Ramos (cell line): ENCODE measurements around the gene SPOCK2.
"Not testable (repeated sequence)": the region's sequence is repeated elsewhere in the genome, so short reads cannot be mapped to it uniquely, and the experiment has no call there.

Source experiments
- in situ Hi-C: fragments of 300-500 bp; cut with MboI; formaldehyde crosslinking; loops from one replicate; pipeline ENCODE4 v1.14.3; 2022; ENCODE audit warnings: low sequenced_read_pairs; ENCODE audit not compliant: unreplicated experiment

SPOCK2 gene

DNA sequence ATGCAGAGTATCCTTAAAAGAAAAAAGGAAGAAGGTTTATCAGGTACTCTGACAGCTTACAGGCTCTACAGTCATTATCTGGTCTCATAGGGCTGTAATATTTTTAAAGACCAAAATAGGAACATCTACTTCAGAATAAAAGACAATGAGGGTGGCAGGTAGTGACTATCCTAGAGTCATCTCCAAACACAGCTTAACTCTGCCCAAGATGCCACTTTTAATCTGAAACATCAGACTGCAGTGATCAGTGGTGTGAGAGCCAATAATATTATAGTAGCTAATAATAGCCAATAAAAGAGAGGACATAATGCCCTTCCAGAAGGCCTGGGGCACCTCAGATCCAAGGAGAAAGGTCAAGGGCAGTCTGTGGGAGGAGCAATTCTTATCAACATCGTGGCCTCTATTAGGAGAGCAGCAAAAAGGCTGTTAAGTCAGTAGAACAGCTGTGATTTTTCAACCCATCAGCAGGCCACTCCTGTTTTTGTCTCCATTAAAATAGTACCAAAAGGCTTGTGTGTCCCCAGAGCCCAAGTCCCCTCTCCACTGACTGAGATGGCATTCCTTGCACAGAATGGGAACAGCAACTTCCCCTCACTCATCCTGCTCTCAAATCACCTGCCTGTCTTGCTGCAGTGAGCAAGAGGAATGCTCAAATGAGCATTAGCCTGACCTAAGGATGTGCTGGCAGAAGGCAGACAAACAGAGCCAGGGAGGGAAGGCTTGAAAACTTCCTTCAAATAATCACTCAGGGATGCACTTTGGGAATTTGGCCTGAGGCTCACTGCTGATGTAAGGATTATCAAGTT is 20.7 kb upstream of the SPOCK2 start:
- in situ Hi-C loops = no loop called here

GRCh38 chr10:72108004-72108370 is 19.6 kb upstream of the SPOCK2 start:
- in situ Hi-C loops = not testable (repeated sequence)

- in situ Hi-C loops = no loop called here
Measured at GRCh38 chr10:72107325-72108003, 19.1 kb upstream of the SPOCK2 start.

DNA sequence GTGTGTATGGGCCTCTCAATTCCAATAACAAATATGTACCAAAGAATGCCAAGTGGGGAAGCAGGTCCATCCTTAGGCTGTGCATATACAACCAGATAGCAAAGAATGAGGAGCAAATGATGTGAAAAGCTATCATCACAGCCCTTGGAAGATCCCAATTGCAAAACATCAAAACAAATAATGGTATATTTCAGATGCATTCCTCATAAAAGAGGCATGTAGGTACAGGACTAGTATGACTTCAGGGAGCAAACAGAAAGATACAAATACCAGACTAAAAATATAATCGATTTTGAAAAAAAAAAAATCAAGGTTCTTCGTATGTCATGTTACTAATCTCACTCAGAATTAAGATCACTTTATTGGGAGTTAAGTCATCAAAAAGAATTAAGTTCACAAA is 18.5 kb upstream of the SPOCK2 start:
- in situ Hi-C loops = no loop called here

DNA sequence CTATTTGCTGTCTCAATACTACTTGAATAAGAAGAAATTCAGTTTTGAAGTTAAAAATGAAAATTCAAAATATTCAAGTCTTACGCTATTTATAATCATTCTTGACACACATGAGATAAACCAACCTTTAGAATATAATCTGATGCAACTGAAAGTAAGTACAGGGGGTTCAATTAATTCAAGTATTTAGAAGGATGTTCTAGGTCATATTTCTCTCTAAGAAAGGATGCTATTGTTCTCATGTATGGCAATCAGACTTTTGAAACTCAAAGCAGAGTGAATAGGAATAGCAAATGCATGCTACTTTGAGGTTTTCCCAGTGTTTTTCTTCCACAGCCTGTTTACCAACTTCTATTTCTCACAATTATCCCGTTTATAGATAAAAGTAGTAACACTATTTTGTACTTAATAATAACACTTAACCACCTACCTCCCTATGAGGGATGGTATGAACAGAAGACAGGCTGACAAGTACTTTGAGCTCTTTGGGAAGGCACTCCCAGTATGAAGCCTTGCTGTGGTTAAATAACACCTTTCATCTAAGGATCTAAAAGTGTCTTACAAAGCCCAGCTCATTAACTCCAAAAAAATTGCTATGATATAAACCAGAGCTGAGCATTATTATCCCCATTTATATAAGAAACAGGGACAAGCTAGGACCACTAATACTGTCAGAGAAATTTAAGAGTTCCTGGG is 18.0 kb upstream of the SPOCK2 start:
- in situ Hi-C loops = no loop called here

DNA sequence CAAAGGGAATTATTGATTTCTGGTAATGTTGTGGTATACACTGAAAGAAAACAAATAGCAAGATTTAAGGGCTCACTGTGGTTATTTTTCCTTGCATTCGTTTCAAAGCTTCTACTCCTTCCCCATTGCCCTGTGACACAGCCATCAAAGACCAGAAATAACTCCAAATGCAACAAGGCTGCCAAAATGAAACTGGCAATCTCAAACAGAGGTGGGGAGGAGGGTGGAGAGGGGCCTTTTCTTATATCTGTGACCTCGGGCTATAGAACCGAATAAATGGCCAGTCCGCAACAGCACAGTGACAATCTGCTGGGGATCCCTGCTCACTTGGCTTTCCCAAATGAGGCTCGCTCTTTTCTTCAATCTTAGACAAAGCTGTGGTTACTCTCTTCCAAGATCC is 17.4 kb upstream of the SPOCK2 start:
- in situ Hi-C loops = no loop called here

GRCh38 chr10:72105098-72105475 is 16.7 kb upstream of the SPOCK2 start:
- in situ Hi-C loops = no loop called here

DNA sequence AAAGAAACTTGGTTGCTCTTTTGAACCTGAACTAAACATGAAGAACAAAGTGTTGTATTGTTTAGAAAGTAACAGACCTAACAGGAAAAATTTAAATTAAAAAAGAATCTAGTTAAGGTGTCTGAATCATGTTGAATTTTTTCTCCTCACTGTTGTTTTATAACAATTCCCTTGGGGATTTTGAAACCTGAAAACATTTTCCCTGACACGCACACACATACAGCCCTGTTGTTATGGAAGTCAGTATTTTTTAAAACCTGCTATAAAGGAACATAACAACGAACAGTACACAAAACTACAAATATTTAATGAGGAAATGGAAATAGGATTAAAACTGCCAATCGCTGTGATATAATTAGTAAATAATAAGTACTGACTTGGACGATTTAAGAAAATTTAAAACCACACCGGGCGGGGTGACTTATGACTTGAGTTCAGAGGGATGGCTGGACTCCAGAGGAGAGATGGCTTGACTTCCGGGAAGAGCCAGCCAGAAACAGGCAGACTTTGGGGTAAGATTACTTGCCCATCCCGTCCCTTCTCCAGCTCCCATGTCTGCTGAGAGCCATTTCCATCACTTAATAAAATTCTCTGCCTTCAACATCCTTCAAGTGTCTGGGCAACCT is 16.2 kb upstream of the SPOCK2 start:
- in situ Hi-C loops = no loop called here

GRCh38 chr10:72099600-72099921 is 11.2 kb upstream of the SPOCK2 start:
- in situ Hi-C loops = no loop called here

- in situ Hi-C loops = no loop called here
Measured at GRCh38 chr10:72098836-72099599, 10.7 kb upstream of the SPOCK2 start.

GRCh38 chr10:72098301-72098835 is 10.0 kb upstream of the SPOCK2 start:
- in situ Hi-C loops = no loop called here

- in situ Hi-C loops = no loop called here
Measured at GRCh38 chr10:72097448-72098300, 9.3 kb upstream of the SPOCK2 start.

- in situ Hi-C loops = no loop called here
Measured at GRCh38 chr10:72096115-72097000, 8.0 kb upstream of the SPOCK2 start.

DNA sequence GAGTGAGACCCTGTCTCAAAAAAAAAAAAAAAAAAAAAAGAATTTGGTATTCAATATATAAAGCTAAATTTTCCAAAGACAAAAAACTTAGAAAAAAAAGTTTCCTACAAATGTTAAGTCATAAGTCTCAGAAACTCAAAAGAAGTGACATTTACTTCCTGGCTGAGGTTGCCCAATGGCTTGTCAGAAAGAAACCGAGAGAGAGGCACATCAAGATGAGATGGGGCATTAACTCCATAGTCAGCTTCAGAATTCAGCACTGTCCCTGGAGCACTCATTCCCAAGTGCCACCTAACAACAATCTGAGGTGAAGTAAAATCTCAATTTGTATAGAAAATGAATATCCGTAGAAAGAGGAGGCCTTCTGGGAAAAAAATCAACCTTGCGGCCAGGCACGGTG is 6.8 kb upstream of the SPOCK2 start:
- in situ Hi-C loops = no loop called here

DNA sequence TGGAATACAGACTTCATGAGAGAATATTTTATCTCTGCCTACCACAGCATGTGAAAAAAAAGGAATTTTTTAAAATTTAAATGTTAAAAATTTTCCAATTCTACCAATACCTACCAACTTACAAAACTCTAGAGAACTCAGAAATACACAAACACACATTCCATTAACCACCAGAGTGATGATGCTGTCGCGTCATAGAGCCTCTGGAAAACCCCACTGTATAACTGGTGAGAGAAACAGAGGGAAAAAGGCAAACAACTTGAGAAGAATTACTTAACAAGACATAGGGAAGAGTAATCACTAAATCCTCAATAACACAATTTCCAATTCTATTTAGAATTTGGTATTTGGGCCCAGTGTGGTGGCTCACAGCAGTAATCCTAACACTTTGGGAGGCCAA is 6.2 kb upstream of the SPOCK2 start:
- in situ Hi-C loops = no loop called here

DNA sequence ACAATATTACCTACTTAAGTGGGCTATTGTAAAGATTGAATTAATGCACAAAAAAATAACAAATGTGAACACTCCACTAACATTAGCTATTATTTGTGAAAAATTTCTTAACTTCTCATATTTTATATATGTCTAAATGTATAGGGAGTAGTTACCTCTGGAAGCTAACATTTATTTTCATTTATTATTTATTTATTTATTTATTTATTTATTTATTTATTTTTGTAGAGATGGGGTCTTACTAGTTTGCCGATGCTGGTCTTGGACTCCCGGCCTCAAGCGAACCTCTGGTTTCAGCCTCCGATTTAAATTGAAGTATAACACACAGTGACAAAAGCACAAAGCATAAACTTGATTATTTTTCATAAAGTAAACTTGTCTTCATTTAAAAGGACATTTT is 5.1 kb upstream of the SPOCK2 start:
- in situ Hi-C loops = no loop called here

DNA sequence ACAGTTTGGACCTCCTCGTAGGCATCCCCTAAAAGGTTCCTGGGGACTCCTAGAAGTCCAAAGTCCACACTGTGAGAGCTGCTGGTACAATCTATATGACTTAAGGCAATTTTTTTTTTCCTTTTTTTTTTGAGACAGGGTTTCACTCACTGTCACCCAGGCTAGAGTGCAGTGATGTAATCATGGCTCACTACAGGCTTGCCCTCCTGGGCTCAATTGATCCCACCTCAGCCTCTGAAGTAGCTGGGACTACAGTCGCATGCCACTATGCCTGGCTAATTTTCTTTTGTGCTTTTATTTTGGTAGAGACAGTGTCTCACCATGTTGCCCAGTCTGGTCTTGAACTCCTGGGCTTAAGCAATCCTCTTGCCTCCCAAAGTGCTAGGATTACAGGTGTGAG is 4.6 kb upstream of the SPOCK2 start:
- in situ Hi-C loops = no loop called here

- in situ Hi-C loops = no loop called here
Measured at GRCh38 chr10:72092171-72092924, 4.0 kb upstream of the SPOCK2 start.
